CD1c-positive myeloid dendritic cell (primary cell): ENCODE data around the gene MRPL33.
"Not testable (repeated sequence)": the region's sequence is repeated elsewhere in the genome, so short reads cannot be mapped to it uniquely, and the experiment has no call there.

Experiments used
- DNase-seq: peaks from one replicate; pipeline ENCODE4 v3.0.0-alpha.2; 2016; ENCODE audit errors: extremely low spot score

MRPL33 gene

GRCh38 chr2:27741673-27742072 lies 29.8 kb upstream of the MRPL33 start:
- DNase-seq, result no peak

- DNase-seq, result no peak
Measured at GRCh38 chr2:27742571-27742970, 28.9 kb upstream of the MRPL33 start.

GRCh38 chr2:27745494-27745893 lies 26.0 kb upstream of the MRPL33 start:
- not testable (repeated sequence) for DNase-seq

GRCh38 chr2:27746325-27746724 lies 25.2 kb upstream of the MRPL33 start:
- DNase-seq, result no peak

- DNase-seq, result no peak
Measured at GRCh38 chr2:27747827-27748352, 23.6 kb upstream of the MRPL33 start.

GRCh38 chr2:27748803-27749554 lies 22.5 kb upstream of the MRPL33 start:
- DNase-seq, result not testable (repeated sequence)

- no peak for DNase-seq
Measured at GRCh38 chr2:27751377-27751776, 20.1 kb upstream of the MRPL33 start.

GRCh38 chr2:27752551-27753237 lies 18.8 kb upstream of the MRPL33 start:
- no peak for DNase-seq

- peak; percentile 85 for DNase-seq
Measured at GRCh38 chr2:27754138-27754588, 17.4 kb upstream of the MRPL33 start.

GRCh38 chr2:27754831-27755230 lies 16.7 kb upstream of the MRPL33 start:
- no peak for DNase-seq

- no peak for DNase-seq
Measured at GRCh38 chr2:27756091-27756490, 15.4 kb upstream of the MRPL33 start.

- DNase-seq, result peak; percentile 72
Measured at GRCh38 chr2:27756544-27757498, 14.7 kb upstream of the MRPL33 start.

- DNase-seq, result no peak
Measured at GRCh38 chr2:27762951-27763906, 8.3 kb upstream of the MRPL33 start.

- no peak for DNase-seq
Measured at GRCh38 chr2:27763907-27764267, 7.6 kb upstream of the MRPL33 start.

- peak; percentile 79 for DNase-seq
Measured at GRCh38 chr2:27764526-27764925, 7.0 kb upstream of the MRPL33 start.

GRCh38 chr2:27765621-27766286 lies 5.8 kb upstream of the MRPL33 start:
- peak; percentile 34 for DNase-seq

- DNase-seq, result no peak
Measured at GRCh38 chr2:27766287-27766661, 5.2 kb upstream of the MRPL33 start.

- no peak for DNase-seq
Measured at GRCh38 chr2:27771202-27771547, 344 bp upstream of the MRPL33 start.

- DNase-seq, result peak; percentile 11
Measured at GRCh38 chr2:27772804-27773203, 1.3 kb downstream of the MRPL33 start.

GRCh38 chr2:27773959-27774358 lies 2.4 kb downstream of the MRPL33 start:
- no peak for DNase-seq
